Activated CD8-positive, alpha-beta memory T cell treated with anti-CD3 and anti-CD28 coated beads for 4 hours (primary cell): ENCODE results near the gene ERICH6B.

ENCODE experiments used
- DNase-seq, 2 donors: peaks; one replicate each; pipeline ENCODE4 v3.0.0-alpha.2; 2020; ENCODE audit warnings: low read depth in 2 of 2

Gene ERICH6B

DNA sequence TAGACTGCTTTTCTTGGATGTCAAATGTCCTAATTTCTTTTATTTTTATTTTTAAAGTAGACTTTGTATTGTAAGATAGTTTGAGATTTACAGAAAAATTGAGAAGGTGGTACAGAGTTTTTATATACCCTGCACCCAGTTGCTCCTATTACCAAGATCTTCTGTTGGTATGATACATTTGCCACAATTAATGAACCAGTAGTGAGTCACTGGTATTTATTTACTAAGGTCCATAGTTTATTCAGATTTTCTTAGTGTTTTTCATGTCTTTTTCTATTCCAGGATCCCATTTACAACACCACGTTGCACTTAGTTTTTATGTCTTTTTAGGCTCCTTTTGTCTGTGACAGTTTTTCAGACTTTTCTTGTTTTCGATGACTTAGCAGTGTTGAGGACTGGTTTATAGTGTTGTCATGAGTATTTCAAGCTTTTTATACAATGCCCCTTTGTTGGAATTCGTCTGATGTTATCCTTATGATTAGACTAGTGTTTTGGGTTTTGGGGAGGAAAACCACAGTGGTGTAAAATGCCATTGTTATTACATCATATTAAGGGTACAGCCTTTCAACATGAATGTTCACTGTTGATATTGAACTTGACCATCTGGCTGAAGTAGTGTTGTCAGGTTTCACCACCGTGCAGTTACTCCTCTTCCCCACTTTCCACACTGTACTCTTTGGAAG, 114.9 kb downstream of the ERICH6B start:
- DNase-seq: no peak

DNA sequence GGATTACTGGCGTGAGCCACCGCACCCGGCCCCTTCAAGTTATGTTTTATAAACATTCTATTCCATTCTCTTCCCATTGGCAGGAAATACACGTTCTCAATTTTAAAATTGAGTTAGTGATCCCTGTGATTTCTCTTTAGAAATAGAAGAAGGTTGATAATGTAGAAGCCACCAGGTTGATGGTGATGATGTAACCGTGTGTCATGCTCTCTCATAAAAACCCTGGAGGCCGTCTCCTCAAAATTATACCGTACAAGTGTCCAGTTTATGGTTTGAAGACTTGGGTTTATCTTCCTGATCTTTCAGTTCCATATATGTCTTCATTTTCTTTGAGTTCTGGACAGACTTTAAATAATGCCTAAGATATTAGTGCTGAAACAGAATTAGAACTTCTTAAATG, 118.6 kb downstream of the ERICH6B start:
- DNase-seq: no peak

DNA sequence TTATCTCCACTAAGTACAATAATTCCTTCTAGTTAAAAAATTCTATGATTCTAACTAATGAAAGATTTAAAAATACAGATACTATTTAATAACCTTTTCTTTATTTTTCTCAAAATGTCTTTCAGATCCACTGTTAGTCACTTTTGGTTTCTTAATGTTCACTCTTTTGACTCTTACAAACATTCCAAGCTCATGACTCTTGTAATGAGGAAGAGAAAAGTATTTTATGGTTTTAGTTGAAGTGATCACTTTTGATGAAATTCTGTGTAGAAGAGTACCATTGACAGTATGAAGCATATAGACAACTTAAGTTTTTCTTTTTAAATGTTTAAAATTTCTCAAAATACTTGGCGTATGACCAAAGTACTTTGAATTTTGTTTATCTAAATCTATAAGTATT, 123.0 kb downstream of the ERICH6B start:
- no peak for DNase-seq
